Activated CD4-positive, CD25-positive, alpha-beta regulatory T cell (primary cell): ENCODE measurements around the gene RNF207.
"Not testable (repeated sequence)": the region's sequence is repeated elsewhere in the genome, so short reads cannot be mapped to it uniquely, and the experiment has no call there.

Experiments used
- DNase-seq, 4 experiments: peaks; one replicate each; lab custom pipeline; 2025; lab: John Stamatoyannopoulos, UW

RNF207 gene

GRCh38 chr1:6200188-6200809 lies 5.6 kb upstream of the RNF207 start:
- DNase-seq, result no peak

DNA sequence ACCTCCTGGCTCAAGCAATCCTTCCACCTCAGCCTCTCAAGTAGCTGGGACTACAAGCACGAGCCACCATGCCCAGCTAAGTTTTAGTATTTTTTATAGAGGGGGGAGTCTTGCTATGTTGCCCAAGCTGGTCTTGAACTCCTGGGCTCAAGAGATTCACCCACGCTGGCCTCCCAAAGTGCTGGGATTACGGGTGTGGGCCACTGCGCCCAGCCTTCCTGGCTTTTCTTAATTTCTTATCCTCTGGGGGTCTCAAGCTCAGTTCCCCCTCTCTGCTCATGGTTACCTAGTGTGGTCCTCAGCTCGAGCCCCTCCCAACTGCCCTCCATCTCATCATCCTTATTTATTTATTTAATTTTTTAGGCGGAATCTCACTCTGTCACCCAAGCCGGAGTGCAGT lies 3.7 kb upstream of the RNF207 start:
- DNase-seq, result no peak

- DNase-seq, result no peak
Measured at GRCh38 chr1:6206520-6206855, 569 bp downstream of the RNF207 start.

DNA sequence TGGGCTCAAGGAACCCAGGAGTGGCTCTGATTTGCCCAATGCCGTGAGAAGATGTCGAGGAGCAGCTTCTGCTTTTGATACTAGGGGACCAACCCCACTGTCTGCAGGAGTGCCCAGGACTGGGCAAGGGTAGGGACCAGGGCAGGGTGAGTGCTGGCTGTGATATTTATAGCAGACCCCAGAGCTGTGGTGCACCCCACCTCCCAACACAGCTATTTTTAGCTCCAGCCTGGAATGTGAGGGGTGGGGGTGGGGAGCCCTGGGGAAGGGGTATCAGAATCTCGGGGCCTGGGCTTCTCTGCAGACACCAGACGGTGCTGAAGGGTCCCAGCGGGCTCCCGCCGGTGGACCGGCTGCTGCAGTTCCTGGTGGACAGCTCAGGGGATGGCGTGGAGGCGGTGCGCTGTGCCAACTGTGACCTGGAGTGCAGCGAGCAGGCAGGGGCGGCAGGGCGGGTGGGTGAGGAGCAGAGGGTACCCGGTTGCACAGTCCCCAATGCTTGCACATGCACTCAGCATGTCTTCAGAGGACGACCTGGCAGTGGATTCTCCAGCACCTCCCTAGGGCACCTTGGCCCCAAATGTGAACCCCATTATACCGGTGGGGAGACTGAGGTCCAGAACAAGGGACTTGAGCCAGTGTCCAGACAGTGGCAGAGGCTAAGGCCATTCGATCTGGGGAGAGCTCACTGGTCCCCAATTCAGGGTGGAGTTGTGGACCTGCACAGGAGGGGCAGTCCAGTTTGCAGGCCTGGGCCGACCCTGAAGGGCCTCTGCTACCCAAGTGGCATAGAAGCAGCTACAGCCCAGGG lies 1.4 kb downstream of the RNF207 start:
- DNase-seq, result no peak

DNA sequence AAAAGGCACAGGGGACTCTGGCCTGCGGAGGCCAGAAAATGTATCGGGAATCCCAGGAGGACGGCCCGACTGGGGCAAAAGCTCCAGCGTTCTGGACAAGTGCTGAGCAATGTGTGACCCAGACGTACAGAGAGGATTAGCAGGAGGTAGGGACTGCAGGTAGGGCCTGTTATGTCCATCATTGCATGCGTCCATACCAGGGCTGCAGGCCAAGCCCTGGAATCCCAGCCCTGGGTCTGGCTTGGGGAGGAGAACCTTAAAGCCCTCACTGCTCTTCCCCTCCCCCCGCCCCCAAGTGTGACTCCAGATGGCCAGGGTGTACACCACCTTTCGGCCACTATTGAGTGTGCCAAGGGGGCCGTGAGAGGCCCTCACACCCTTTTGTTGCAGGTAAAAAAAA lies 2.0 kb downstream of the RNF207 start:
- DNase-seq, result no peak

DNA sequence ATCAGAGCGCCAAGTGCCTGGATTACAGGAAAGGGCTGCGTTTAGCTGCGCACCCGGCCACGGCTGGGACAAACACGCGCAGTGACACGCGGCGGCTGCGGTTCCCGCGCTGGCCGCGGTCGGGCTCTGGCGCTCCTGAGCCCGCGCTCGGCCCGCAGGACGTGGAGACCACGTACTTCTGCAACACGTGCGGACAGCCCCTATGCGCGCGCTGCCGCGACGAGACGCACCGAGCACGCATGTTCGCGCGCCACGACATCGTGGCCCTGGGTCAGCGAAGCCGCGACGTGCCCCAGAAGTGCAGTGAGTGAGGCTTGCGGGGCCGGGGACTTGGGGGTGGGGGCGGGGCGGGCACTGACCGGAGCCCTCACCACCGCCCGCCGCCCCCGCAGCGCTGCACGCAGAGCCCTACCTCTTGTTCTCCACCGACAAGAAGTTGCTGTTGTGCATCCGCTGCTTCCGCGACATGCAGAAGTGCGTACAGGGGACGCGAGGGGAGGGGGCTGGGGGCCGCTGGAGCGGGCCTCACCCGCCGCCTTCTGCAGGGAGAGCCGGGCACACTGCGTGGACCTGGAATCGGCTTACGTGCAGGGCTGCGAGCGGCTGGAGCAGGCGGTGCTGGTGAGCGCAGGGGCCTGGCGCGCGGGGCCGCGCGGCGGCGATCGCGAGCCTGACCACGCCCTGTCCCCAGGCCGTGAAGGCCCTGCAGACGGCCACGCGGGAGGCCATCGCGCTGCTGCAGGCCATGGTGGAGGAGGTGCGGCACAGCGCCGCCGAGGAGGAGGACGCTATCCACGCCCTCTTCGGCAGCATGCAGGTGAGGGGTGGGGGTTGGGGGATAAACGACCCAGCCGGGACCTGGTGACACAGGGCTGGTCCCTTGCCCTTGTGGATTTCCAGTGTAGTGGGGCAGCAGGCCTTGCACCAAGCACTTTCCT lies 3.1 kb downstream of the RNF207 start:
- no peak for DNase-seq

DNA sequence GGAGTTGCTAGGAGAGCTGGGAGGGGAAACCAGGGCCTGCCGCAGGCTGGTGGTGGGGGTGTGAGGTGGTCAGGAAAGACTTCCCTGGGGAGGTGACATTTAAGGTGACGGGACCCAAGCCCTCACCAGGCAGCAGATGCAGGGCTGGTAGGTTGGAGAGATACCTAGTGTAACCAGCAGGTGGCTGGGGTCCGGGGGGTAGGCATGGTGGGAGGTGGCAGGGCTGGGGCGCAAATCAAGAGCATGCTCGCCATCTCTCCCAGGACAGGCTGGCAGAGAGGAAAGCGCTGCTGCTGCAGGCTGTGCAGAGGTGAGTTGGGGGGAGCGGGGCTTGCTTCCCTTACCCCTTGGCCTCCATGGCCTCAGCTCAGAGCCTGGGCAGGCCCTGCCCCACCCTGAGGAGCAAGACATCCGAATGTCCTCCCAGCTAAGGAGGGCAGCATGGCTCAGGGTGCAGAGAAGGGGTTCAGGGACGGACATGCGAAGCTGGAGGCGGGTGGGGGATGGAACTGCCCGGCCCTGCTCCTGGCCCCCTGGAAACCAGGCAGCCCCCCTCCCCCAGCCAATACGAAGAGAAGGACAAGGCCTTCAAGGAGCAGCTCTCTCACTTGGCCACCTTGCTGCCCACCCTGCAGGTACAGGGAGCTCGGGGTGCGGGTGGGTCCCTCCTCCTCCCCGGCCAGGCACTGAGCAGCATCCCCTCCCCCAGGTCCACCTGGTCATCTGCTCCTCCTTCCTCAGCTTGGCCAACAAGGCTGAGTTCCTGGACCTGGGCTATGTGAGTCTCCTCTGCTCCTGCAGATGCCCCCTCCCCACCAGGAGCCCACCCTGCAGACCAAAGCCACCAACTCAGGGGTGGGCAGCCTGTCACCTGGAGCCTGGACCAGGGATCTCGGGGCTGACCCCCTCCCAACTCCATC lies 4.0 kb downstream of the RNF207 start:
- no peak for DNase-seq

- DNase-seq, result no peak
Measured at GRCh38 chr1:6210591-6211355, 4.9 kb downstream of the RNF207 start.

DNA sequence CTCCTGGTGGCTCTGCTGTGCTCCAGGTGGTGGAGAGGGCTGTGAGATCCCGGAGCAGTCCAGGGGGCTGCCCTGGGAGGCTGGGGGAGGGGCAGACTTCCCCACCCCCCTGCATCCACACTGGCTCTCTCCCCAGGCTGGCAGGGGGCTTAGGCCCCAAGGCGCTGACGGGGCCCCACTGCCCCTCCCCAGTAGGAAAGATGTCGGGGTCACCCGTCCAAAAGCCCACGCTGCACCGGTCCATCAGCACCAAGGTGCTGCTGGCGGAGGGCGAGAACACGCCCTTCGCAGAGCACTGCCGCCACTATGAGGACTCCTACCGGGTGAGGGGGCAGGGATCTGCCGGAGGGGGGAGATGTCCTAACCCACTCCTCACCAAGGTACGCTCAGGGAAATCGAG lies 5.8 kb downstream of the RNF207 start:
- no peak for DNase-seq

DNA sequence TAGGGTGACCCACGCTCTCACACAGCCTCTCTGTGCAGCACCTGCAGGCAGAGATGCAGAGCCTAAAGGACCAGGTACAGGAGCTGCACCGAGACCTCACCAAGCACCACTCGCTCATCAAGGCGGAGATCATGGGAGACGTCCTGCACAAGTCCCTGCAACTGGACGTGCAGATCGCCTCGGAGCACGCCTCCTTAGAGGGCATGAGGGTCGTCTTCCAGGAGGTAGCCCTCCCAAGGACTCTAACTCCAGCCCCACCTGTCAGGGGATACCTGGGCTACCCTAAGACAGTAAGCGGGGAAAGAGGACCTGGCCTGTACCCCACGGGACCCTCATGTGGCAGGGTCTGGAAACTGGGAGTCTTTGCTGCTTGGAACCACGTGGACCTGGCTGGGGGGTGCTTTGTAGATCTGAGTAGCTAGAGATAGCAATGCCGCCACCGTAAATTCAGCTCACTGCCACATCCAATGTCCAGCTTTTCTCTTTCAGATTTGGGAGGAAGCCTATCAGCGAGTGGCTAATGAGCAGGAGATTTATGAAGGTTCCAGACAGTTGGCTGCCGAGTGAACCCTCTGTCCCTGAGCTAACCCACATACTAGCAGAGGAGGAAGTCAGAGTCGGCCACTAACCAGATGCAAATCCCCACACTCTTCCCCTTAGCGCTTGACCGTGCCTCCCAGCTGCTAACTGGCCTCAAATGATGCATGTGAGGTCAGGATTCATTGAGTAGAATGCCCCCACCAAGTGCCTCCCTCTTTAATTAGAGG lies 6.5 kb downstream of the RNF207 start:
- no peak for DNase-seq

DNA sequence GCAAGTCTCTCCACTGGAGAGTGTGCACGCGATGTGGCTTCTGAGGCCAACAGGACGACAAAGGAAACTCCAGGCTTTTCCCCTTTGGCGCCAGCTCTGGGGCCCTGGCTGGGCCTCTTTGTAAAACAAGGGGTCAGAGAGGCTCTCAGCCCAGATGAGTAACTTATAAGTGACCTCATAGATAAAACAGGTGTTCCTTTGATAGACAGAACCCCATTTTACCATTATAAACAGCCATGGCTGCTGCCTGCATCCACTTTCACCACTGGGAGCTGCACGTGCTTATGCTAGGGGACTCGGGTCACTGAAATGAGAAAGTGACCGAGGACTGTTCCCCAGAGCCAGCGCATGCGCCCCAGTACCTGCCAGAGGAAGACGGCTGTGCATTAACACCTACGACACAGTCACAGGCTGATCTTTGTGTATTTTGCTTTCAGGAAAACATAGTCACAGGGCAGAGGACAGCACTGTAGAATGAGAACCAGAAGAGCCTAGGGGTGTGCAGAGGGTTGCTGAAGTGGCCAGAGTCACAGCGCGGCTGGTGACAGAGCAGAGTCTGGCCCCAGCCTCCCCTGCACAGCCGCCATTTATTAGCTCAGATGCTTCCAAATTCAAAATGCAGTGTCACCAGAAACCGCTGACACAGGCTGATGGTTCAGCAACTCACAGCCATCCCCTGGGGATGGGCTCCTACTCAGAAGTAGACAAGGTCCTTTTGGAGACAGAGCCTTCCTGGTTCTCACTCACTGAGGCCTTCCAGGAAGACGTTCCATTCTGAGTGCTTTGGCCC lies 12.7 kb downstream of the RNF207 start:
- DNase-seq, result no peak

- DNase-seq, result not testable (repeated sequence)
Measured at GRCh38 chr1:6219641-6220040, 13.7 kb downstream of the RNF207 start.

- DNase-seq, result no peak
Measured at GRCh38 chr1:6220236-6220635, 14.3 kb downstream of the RNF207 start.

GRCh38 chr1:6221210-6221784 lies 15.4 kb downstream of the RNF207 start:
- DNase-seq, result no peak

GRCh38 chr1:6222636-6223035 lies 16.7 kb downstream of the RNF207 start:
- no peak for DNase-seq

DNA sequence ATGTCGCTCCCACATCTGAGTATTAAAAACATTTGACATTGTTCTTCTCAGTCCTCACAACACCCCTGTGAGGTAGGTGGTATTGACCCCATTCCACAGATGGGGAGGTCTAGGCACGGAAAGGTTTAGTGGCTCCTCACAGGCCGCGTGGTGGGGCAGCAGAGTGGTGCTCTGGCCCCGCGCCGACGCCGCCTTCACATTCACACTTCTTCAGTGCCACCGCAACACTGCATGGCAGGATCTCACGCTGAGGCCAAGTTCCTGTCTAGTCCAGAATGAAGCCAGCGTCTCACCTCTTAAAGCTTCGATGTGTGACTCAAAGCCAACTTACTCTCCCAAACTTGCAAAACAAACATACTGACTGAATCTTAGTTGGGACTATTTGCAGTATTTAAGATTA lies 17.7 kb downstream of the RNF207 start:
- DNase-seq, result no peak

DNA sequence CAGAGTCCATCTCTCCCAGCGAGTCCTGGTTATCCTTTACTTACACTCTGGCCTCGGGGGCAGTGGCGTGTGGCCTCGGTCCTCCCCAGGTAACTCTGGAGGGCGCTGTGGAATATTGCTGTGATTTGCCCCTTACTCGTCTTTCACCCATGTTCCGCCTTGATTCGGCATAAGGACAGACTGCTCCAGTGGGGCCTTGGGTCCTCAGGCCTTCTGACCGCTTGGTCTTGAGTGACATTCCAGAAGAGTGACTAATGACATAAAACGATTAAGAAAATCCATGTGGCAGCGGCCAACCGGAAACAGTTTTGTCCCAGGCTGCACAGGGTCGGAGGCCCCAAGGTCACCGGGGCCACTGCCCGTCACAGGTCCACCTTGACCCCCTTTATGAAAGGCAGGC lies 18.8 kb downstream of the RNF207 start:
- no peak for DNase-seq

DNA sequence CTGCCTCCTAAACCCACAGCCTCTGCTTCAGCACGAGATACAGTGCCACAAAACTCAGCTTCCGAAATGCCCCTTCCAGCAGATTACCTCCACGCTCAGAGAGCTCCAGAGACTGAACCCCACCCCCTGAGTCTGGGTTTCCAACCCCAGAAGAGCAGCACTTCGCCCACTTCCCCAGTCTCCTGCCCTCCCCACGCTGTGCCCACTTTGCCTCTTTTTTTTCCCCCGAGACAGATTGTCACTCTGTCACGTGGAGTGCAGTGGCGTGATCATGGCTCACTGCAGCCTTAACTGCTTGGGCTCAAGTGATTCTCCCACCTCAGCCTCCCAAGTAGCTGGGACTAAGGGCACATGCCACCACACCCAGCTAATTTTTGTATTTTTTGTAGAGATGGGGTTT lies 19.7 kb downstream of the RNF207 start:
- DNase-seq, result no peak

GRCh38 chr1:6233376-6233775 lies 27.5 kb downstream of the RNF207 start:
- no peak for DNase-seq
